ENCODE results near the gene LRCH2. TPM values are rescaled to one million over a fixed set of nuclear protein-coding genes. Genes with fewer than 3 reads are reported as not detected.

LRCH2 gene
- total and polyA plus RNA-seq, 2 of the 13 experiments (the other 11 are each of a cell fraction or from before 2014, with no cell fraction given), result not detected

DNA sequence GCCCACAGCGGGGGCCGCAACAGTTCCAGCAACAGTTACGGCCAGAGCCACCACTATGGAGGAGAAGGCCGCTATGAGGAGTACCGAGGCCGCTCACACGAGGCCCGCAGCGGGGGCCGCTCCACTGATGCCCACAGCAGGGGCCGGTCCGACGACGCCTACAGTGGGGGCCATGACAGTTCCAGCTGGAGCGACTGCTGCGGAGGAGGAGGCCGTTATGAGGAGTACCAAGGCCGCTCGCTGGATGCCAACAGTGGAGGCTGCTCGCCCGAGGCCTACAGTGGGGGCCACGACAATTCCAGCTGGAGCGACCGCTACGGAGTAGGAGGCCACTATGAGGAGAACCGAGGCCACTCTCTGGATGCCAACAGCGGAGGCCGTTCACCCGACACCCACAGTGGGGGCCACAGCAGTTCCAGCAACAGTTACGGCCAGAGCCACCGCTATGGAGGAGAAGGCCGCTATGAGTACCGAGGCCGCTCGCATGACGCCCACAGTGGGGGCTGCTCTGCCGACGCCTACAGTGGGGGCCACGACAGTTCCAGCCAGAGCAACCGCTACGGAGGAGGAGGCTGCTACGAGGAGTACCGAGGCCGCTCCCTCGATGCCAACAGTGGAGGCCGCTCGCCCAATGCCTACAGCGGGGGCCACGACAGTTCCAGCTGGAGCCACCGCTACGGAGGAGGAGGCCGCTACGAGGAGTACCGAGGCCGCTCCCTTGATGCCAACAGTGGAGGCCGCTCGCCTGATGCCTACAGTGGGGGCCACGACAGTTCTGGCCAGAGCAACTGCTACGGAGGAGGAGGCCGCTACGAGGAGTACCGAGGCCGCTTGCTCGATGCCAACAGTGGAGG is 43.0 kb downstream of the LRCH2 start:
- no peak for FAIRE-seq
- H3K4me1 ChIP-seq (ENCODE audit: insufficient read depth, low read length), result no peaks in the 10 kb centered on the region
- H3K27ac ChIP-seq (ENCODE audit: extremely low read length, insufficient read depth, low read length), result no peak overlapping the region
- no TSS peak for BruUV-seq (replicated peaks)
- no peak overlapping the region for H3K4me2 ChIP-seq (ENCODE audit: low read depth, low read length)
- no peaks in the 10 kb centered on the region for H3K79me2 ChIP-seq (ENCODE audit: insufficient read depth, low read length)
- POLR2A ChIA-PET, result no interaction called here
- ATAC-seq, result no peak
- no peak overlapping the region for H3K9ac ChIP-seq (ENCODE audit: insufficient read depth, low read depth, low read length)
- no peaks in the 10 kb centered on the region for H3K36me3 ChIP-seq (replicated peaks in 1 of 2; ENCODE audit: control insufficient read depth in 1 of 2, insufficient read depth in 2 of 2, low read length in 2 of 2)
- H2AFZ ChIP-seq (ENCODE audit: low read length), result no peak overlapping the region
- in situ Hi-C loops (cut with HindIII; ENCODE audit: extremely low pct_ligation_motif_present, low pct_unique_long_range_greater_than_20kb), result no loop called here
- CTCF ChIA-PET (ENCODE audit: low intra/inter-chr PET ratio, low total read pairs), result no interaction called here
- no peaks in the 10 kb centered on the region for H3K27me3 ChIP-seq (ENCODE audit: control insufficient read depth in 1 of 2, insufficient read depth in 2 of 2, low read length in 2 of 2)
- H3K4me3 ChIP-seq (replicated peaks in 1 of 3; ENCODE audit: insufficient read depth in 1 of 3, low read depth in 2 of 3, low read length in 3 of 3), result no peak overlapping the region
- intact Hi-C loops (cut with micrococcal nuclease; ENCODE audit: unreplicated experiment), result no loop called here
- no peaks in the 10 kb centered on the region for H3K9me3 ChIP-seq (ENCODE audit: low read length)
- no peaks in the 10 kb centered on the region for H4K20me1 ChIP-seq (ENCODE audit: insufficient read depth, low read length)
- 79% methylated on average over 10 of the region's 64 CpGs for WGBS (ENCODE audit: low lambda C conversion rate)
- no peak for DNase-seq (ENCODE audit: low spot score)
- TF ChIP-seq PRPF4 (IDR thresholded peaks at IDR 0.05; ENCODE audit: low read depth, low read length, poor library complexity, severe bottlenecking) (no peak), ZNF614 (CRISPR knock-in tag; IDR thresholded peaks at IDR 0.05; ENCODE audit: borderline replicate concordance) (no peak), REL (CRISPR knock-in tag; conservative IDR thresholded peaks at IDR 0.05) (no peak), NKX3-1 (CRISPR knock-in tag; IDR thresholded peaks at IDR 0.05) (no peak), ZNF546 (CRISPR knock-in tag; conservative IDR thresholded peaks at IDR 0.05) (no peak), NPAS2 (CRISPR knock-in tag; IDR thresholded peaks at IDR 0.05; ENCODE audit: borderline replicate concordance) (no peak), ZNF12 (CRISPR knock-in tag; IDR thresholded peaks at IDR 0.05) (no peak), ZFX (CRISPR knock-in tag; IDR thresholded peaks at IDR 0.05; ENCODE audit: low read depth) (no peak), RORA (CRISPR knock-in tag; IDR thresholded peaks at IDR 0.05) (no peak), RAD51 (IDR thresholded peaks at IDR 0.05; ENCODE audit: borderline replicate concordance) (no peak), ZNF839 (CRISPR knock-in tag; IDR thresholded peaks at IDR 0.05; ENCODE audit: borderline replicate concordance) (no peak), TEAD2 (CRISPR knock-in tag; IDR thresholded peaks at IDR 0.05) (no peak), AHR (CRISPR knock-in tag; IDR thresholded peaks at IDR 0.05) (no peak)
- TF ChIP-seq, protein P1, sequence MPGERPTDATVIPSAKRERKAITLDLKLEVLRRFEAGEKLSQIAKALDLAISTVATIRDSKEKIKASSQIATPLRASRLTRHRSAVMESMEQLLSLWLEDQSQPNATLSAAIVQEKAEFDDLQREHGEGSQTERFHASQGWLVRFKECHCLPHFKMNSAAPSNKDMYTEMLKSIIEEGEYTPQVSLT (CRISPR knock-in tag; IDR thresholded peaks at IDR 0.05; ENCODE audit: borderline replicate concordance, low read depth), result no peak
- TF ChIP-seq, protein P2, sequence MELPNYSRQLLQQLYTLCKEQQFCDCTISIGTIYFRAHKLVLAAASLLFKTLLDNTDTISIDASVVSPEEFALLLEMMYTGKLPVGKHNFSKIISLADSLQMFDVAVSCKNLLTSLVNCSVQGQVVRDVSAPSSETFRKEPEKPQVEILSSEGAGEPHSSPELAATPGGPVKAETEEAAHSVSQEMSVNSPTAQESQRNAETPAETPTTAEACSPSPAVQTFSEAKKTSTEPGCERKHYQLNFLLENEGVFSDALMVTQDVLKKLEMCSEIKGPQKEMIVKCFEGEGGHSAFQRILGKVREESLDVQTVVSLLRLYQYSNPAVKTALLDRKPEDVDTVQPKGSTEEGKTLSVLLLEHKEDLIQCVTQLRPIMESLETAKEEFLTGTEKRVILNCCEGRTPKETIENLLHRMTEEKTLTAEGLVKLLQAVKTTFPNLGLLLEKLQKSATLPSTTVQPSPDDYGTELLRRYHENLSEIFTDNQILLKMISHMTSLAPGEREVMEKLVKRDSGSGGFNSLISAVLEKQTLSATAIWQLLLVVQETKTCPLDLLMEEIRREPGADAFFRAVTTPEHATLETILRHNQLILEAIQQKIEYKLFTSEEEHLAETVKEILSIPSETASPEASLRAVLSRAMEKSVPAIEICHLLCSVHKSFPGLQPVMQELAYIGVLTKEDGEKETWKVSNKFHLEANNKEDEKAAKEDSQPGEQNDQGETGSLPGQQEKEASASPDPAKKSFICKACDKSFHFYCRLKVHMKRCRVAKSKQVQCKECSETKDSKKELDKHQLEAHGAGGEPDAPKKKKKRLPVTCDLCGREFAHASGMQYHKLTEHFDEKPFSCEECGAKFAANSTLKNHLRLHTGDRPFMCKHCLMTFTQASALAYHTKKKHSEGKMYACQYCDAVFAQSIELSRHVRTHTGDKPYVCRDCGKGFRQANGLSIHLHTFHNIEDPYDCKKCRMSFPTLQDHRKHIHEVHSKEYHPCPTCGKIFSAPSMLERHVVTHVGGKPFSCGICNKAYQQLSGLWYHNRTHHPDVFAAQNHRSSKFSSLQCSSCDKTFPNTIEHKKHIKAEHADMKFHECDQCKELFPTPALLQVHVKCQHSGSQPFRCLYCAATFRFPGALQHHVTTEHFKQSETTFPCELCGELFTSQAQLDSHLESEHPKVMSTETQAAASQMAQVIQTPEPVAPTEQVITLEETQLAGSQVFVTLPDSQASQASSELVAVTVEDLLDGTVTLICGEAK (IDR thresholded peaks at IDR 0.05), result no peak
- TF ChIP-seq, protein P2 (CRISPR knock-in tag; IDR thresholded peaks at IDR 0.05), result no peak

Data from HepG2 (cell line).